HL-60/S4 (cell line): ENCODE measurements around the gene NOTCH4.

Source experiments
- in situ Hi-C: fragments of 300-500 bp; cut with MboI; formaldehyde crosslinking; loops from 2 replicates; pipeline ENCODE4 v1.14.3; 2022; ENCODE audit warnings: low sequenced_read_pairs

NOTCH4 gene

DNA sequence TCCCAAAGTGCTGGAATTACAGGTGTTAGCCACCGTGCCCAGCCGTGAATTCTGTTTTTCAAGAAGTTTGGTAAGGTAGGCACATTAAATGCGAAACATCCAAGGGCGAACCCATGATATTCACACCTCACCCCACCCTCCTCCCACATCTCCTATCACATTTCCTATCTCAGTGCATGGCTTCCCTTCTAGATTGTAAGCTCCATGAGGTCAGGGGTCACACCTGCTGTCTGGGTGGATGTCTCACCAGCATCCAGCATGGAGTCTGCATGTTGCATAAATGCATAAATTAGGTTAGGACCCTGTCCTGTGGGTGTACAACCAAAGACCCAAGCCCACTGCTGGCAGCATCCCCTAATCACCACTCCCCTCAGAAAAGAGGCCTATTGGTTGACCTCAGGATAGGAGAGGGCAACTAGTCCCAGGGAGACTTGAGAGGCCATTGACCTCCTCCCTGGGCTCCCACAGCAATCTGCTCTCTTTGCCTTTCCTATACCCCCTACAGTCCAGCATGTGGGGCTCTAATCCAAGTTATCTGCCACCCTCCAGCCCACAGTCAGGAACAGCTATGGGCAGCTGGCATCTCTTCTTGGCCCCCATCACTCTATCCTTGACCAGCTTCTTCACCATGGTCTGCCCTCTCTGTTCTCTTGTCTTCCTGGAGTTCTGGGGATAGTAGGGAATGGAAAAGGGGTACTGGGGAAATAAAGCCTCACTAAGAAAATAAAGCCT, 76.3 kb downstream of the NOTCH4 start:
- in situ Hi-C loops, result no loop called here

DNA sequence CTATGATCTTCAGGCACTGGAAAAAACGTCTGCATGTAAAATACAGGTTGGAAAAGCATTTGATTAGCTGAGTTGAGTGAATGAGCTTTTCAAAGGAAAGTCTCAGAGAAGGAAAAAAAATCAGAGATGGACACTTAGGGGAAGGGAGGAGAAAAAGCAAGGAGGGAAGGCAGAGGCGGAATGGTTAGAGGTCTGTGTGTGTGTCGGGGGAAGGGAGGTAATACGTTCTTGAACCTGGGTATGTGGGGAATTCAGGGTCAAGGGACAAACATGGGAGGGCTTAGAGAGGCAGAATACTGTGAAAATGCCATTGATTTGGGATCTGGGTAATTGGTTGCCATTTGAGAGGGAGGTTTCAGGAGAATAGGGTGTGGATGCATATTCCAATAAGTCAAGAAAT, 77.2 kb downstream of the NOTCH4 start:
- in situ Hi-C loops, result no loop called here

DNA sequence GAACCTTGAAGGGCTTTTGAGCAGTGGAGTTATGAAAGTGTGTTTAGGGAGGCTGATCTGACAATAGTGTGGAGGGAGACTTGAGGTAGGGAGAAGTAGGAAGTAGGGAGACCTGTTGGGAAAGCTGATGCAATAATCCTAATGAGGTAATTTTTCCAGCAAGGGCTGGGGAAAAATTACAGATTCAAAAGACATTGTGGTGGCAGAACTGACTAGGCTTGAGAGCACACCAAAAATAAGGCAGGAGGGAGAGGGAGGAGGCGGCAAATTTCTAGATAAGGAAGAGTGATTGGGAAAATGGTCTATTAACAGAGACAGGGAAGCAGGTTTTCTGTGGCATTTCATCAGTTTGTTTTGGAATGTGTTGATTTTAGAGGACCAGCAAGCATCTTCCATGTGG, 77.6 kb downstream of the NOTCH4 start:
- in situ Hi-C loops, result no loop called here
